ENCODE measurements around the gene IGFBP3. TPM values are rescaled to one million over a fixed set of nuclear protein-coding genes. Genes with fewer than 3 reads are reported as not detected.

The IGFBP3 gene
- total and polyA plus RNA-seq, 2 experiments from 2014 or later, result 268 to 632 TPM

- Histone ChIP-seq H3K4me2 (no peak overlapping the region), H4K20me1 (ENCODE audit: insufficient read depth, poor library complexity, severe bottlenecking) (no peaks in the 10 kb centered on the region), H3K27ac (no peak overlapping the region), H3K9me2 (replicated peaks; ENCODE audit: insufficient read depth) (no peaks in the 10 kb centered on the region), H3K79me2 (no peaks in the 10 kb centered on the region), H3K4me3 (no peak overlapping the region), H3K4me1 (ENCODE audit: insufficient read depth) (no peaks in the 10 kb centered on the region), H3K36me3 (replicated peaks; ENCODE audit: insufficient read depth, low read depth) (no peaks in the 10 kb centered on the region), H3K27me3 (no peaks in the 10 kb centered on the region), H3K9me3 (ENCODE audit: low read depth) (no peaks in the 10 kb centered on the region), H2AFZ (no peak overlapping the region)
- no peak for DNase-seq (ENCODE audit: low spot score)
- no peak for TF ChIP-seq CTCF (IDR thresholded peaks at IDR 0.05; ENCODE audit: poor library complexity)
- TF ChIP-seq EZH2phosphoT487 (IDR thresholded peaks at IDR 0.05; ENCODE audit: low read depth, severe bottlenecking, unreplicated experiment), result no peak
- TF ChIP-seq EZH2 (IDR thresholded peaks at IDR 0.05; ENCODE audit: borderline replicate concordance), result no peak
Observed at GRCh38 chr7:45930967-45931366, 9.9 kb upstream of the IGFBP3 start.

- no peaks in the 10 kb centered on the region for H3K79me2 ChIP-seq
- H3K4me2 ChIP-seq, result no peak overlapping the region
- no peak overlapping the region for H3K27ac ChIP-seq
- no peaks in the 10 kb centered on the region for H4K20me1 ChIP-seq (ENCODE audit: insufficient read depth, poor library complexity, severe bottlenecking)
- WGBS (ENCODE audit: low lambda C conversion rate, missing lambda C conversion rate), result 89% methylated on average over 3 of the region's 3 CpGs
- no peaks in the 10 kb centered on the region for H3K27me3 ChIP-seq
- H3K4me1 ChIP-seq (ENCODE audit: insufficient read depth), result peaks cover 4% of the 10 kb centered on the region
- no peaks in the 10 kb centered on the region for H3K36me3 ChIP-seq (replicated peaks; ENCODE audit: insufficient read depth, low read depth)
- H3K9me2 ChIP-seq (replicated peaks; ENCODE audit: insufficient read depth), result no peaks in the 10 kb centered on the region
- no peaks in the 10 kb centered on the region for H3K9me3 ChIP-seq (ENCODE audit: low read depth)
- no peak overlapping the region for H3K4me3 ChIP-seq
- TF ChIP-seq CTCF (IDR thresholded peaks at IDR 0.05; ENCODE audit: poor library complexity) (no peak), EZH2phosphoT487 (IDR thresholded peaks at IDR 0.05; ENCODE audit: low read depth, severe bottlenecking, unreplicated experiment) (no peak), EZH2 (IDR thresholded peaks at IDR 0.05; ENCODE audit: borderline replicate concordance) (no peak)
- DNase-seq (ENCODE audit: low spot score), result no peak
- H2AFZ ChIP-seq, result no peak overlapping the region
Observed at GRCh38 chr7:45927721-45928120, 6.6 kb upstream of the IGFBP3 start.

GRCh38 chr7:45924283-45924682, 3.2 kb upstream of the IGFBP3 start:
- 65% methylated on average over 5 of the region's 5 CpGs for WGBS (ENCODE audit: low lambda C conversion rate, missing lambda C conversion rate)
- TF ChIP-seq CTCF (IDR thresholded peaks at IDR 0.05; ENCODE audit: poor library complexity) (no peak), EZH2 (IDR thresholded peaks at IDR 0.05; ENCODE audit: borderline replicate concordance) (no peak), EZH2phosphoT487 (IDR thresholded peaks at IDR 0.05; ENCODE audit: low read depth, severe bottlenecking, unreplicated experiment) (no peak)

GRCh38 chr7:45923818-45924217, 2.7 kb upstream of the IGFBP3 start:
- peaks cover 15% of the 10 kb centered on the region for H3K27me3 ChIP-seq
- H4K20me1 ChIP-seq (ENCODE audit: insufficient read depth, poor library complexity, severe bottlenecking), result peaks cover 6% of the 10 kb centered on the region
- H3K36me3 ChIP-seq (replicated peaks; ENCODE audit: insufficient read depth, low read depth), result no peaks in the 10 kb centered on the region
- no peaks in the 10 kb centered on the region for H3K9me2 ChIP-seq (replicated peaks; ENCODE audit: insufficient read depth)
- H3K4me1 ChIP-seq (ENCODE audit: insufficient read depth), result peaks cover 15% of the 10 kb centered on the region
- WGBS (ENCODE audit: low lambda C conversion rate, missing lambda C conversion rate), result 49% methylated on average over 6 of the region's 6 CpGs
- peaks cover 18% of the 10 kb centered on the region for H3K79me2 ChIP-seq
- DNase-seq (ENCODE audit: low spot score), result no peak
- H3K4me3 ChIP-seq, result no peak overlapping the region
- no peak overlapping the region for H3K4me2 ChIP-seq
- H3K9me3 ChIP-seq (ENCODE audit: low read depth), result no peaks in the 10 kb centered on the region
- H3K27ac ChIP-seq, result no peak overlapping the region
- no peak overlapping the region for H2AFZ ChIP-seq
- TF ChIP-seq EZH2phosphoT487 (IDR thresholded peaks at IDR 0.05; ENCODE audit: low read depth, severe bottlenecking, unreplicated experiment), result no peak
- TF ChIP-seq CTCF (IDR thresholded peaks at IDR 0.05; ENCODE audit: poor library complexity), result no peak
- TF ChIP-seq EZH2 (IDR thresholded peaks at IDR 0.05; ENCODE audit: borderline replicate concordance), result no peak

More at GRCh38 chr7:45924283-45924682, 3.2 kb upstream of the IGFBP3 start:
- Histone ChIP-seq H3K27me3 (peaks cover 13% of the 10 kb centered on the region), H4K20me1 (ENCODE audit: insufficient read depth, poor library complexity, severe bottlenecking) (peaks cover 3% of the 10 kb centered on the region), H3K79me2 (peaks cover 13% of the 10 kb centered on the region), H3K4me1 (ENCODE audit: insufficient read depth) (peaks cover 15% of the 10 kb centered on the region), H3K9me3 (ENCODE audit: low read depth) (no peaks in the 10 kb centered on the region), H3K4me3 (no peak overlapping the region), H3K27ac (no peak overlapping the region), H3K4me2 (no peak overlapping the region), H3K9me2 (replicated peaks; ENCODE audit: insufficient read depth) (no peaks in the 10 kb centered on the region), H3K36me3 (replicated peaks; ENCODE audit: insufficient read depth, low read depth) (no peaks in the 10 kb centered on the region), H2AFZ (no peak overlapping the region)
- DNase-seq (ENCODE audit: low spot score), result peak; percentile 56
